GM19099 (cell line): ENCODE data around the gene OR4P4.

Experiments
- POLR2A ChIP-seq: IDR thresholded peaks from 3 replicates; pipeline ENCODE4 v1.6.1; 2011; ENCODE audit warnings: low read depth; ENCODE audit not compliant: insufficient read length; ENCODE audit errors: extremely low read depth

The OR4P4 gene

DNA sequence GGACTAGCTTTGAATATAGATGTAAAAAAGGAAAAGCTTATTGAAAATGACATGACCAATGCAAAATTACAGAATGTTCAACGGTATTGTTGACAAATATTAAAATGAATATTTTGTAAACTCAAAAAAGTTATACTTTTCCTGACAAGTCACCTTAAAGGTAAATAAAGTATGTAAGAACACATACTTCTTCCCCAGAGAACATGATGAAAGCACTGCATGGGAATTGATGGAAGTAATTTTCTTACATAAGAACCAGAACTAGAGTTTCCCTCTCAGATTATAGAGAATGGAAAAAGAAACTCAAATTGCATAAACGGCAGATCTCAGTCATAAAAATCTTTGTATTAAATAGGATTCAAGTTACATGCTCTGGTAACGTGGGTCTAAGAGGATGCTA is at the start of gene OR4P4:
TSS of gene OR4P4 (plus strand) at position 301 of the 400 bp plus-strand sequence.
- TF ChIP-seq POLR2A: no peak

DNA sequence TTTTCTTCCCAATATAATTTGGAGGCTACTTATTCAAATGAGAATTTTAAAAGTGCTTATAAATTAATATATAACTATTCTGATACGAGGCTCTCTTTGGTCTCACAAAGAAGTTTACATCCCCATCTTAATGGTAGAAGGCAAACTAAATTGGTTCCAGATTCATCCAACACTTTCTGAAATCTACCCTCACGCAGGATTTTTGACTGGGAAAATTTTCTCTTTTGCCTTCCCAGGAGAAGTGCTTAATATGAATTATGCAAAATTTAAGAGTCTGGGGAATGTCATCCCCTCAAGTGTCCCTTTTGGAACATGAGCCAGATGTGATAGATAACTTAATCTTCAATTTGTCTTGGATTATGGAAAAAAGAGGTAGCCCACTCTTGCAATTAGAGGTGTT is 27.4 kb upstream of the OR4P4 start, which contains the start of gene OR4C11:
TSS of gene OR4C11 (minus strand) at position 101 of the 400 bp plus-strand sequence. CDS start 3,272 bp downstream, outside the sequence.
- no peak for TF ChIP-seq POLR2A

DNA sequence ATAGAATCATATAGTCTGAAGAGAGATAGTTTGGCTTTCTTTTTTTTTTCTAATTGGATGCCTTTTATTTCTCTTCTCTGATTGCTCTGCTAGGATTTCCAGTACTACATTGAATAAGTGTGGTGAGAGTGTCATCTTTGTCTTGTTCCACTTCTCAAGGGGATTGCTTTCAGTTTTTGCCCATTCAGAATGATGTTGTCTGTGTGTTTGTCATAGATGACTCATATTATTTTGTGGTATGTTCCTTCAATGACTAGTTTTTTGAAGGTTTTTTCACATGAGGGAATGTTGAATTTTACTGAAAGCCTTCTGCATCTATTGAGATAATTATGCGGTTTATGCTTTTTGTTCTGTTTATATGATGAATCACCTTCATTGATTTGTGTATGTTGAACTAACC is 10.4 kb upstream of the OR4P4 start:
- TF ChIP-seq POLR2A: no peak

DNA sequence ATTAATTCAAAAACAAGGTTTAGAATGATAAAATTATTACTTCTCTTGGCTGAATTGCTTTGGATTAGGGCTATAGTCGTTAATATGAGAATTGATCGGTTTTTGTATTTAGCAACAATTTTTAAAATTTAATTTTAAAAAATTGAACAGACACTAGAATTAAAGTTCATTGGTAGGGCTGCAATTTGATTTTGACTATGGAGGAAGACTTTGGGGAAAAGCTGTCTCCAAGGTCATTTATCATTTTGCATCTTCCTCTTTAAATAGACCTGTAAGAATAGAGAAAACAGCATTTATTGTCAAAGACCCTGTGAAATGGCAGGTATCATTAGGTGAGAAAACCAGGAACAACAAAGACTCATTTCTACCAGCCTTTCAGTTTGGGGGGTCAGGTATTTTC is 13.1 kb downstream of the OR4P4 start, which contains the start of gene OR4S2:
TSS of gene OR4S2 (plus strand) at position 301 of the 400 bp plus-strand sequence. CDS start 2,577 bp downstream, outside the sequence.
- no peak for TF ChIP-seq POLR2A

DNA sequence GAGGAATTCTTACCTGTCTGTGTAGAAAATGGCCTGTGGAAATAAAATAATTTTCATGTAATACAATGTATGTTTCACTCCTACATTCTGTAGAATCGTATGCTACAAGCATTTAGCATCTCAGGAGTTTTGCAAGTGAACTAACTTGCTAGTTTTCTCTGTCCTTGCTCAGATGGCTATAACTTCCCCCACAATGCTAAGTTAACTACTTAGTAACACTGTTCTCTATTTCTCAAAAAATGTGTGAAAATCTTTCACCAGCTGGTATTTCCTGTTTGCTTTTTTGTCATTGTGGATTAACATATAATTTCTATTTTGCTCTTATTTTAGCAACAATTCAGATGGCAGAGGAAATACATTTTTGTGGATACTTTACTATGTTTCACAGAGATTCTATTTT is 17.6 kb downstream of the OR4P4 start:
- TF ChIP-seq POLR2A: no peak

DNA sequence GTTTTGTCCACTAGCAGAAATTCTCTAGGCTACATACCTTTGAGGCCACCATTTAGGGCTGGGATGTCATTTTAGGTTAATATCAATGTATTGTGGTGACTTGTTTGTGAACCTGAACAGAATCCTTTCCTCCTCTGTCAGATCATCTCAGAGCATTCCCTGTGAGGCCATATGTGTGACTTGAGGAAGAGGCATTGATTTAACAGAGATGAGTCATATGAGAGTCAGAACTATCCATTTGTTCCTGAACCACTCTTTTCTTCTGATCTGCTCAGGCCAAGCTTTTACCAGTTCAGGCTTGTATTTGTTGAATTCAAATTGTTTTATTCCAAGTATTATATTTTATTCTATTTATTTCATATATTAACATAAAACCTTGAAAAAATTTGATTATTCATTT is 20.2 kb downstream of the OR4P4 start:
- no peak for TF ChIP-seq POLR2A

DNA sequence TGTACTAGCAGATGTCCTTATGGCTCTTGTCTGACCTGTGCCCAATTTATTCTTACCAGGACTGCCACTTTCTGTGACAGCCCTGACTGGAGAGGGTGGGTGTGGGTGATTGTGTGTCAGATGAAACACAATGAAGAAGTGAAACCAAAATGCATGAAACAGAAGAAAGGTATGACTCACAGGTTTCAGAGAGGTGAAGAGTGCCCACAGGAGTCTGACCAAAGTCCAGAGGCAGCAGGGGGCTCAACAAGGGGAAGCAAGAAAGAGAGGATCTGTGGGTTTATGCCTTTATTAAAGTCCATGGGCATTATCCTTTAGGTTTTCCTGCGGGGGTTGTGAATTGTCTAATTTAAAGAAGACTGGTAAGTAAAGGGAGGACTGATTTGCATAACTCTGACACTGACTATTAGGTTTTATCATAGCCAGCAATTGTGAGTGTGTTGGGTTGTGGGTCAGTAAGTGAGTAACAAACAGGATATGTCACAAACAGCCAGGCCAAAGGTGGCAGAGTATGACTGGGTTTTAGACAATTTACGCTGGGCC is 23.2 kb downstream of the OR4P4 start:
- TF ChIP-seq POLR2A: no peak

DNA sequence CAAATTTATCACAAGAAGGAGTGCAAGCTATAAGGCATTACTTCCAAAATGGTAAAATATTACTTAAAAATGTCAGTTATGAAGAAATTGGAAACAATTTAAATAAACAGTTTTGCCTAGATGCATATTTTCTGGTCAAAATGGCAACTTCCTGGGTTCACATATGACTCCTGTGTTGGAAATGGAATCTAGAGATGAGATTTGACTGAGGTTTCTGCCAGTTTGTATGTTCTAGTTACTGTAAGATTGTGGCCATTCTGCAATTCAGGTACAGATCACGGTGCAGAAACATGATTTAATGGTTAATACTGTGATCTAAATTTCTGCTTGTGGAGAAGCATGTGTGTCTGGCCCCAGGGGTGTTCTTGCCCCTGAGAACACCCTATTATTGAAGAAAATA is 23.7 kb downstream of the OR4P4 start:
- TF ChIP-seq POLR2A: no peak

DNA sequence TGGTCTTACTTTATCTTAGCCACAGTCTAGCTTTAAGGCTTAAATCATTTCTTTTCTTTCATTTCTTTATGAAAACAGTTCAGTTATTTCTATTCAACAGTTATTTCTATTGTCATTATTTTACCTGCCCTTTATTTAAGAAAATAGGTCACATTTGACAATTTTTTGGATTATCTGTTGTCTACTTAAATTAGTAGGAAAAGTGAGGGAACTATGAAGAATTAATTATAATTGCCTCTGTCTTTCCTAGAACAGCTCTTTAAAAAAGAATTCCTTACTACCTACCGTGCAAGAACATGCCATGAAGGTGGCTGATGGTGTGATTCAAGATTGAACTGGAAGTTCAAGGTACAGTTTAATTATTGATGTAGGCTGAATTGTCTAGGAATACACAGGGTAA is 27.0 kb downstream of the OR4P4 start, which contains the start of gene OR4C6:
TSS of gene OR4C6 (plus strand) at position 301 of the 400 bp plus-strand sequence. CDS start 2,966 bp downstream, outside the sequence.
- no peak for TF ChIP-seq POLR2A

DNA sequence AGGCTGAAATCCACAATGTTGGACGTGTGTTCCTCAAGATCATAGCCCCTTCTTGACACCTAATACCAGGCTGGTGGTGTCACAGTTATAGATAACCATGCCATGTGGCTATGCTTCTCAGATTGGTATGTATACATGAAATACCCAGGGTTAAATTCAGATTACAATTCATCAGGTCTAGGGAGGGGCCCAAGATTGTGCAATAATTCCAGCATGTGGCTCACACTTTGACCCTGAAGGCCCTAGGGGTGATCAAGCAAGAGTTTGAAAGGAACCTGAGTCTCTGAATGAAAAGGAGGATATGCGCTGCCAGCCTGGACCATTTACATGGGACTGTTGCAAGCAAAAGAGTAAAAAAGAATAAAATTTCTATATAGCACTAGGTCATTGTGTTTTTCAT is 34.5 kb downstream of the OR4P4 start:
- TF ChIP-seq POLR2A: no peak

DNA sequence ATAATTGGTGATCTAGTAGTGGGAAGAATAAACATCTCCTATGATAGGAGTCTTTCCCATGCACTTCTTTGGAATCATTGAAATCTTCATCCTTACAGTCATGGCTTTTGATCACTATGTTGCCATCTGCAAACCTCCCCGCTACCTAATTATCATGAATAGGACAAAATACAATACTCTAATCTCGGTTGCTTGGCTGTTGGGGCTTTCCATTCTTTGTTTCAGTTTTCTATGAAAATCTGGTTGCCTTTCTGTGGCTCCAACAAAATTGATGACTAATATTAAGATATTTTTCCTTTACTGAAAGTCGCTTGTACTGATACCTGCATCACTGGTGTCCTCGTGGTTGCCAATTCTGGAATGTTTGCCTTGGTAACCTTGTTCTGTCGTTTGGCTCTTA is 38.9 kb downstream of the OR4P4 start:
- TF ChIP-seq POLR2A: no peak
